ENCODE results near the gene LMLN. TPM values are rescaled to one million over a fixed set of nuclear protein-coding genes. Genes with fewer than 3 reads are reported as not detected.
"Not testable (repeated sequence)": the region's sequence is repeated elsewhere in the genome, so short reads cannot be mapped to it uniquely, and the experiment has no call there.

The LMLN gene
- 10 to 100 TPM in 4 of 5 donors, 1 to 10 TPM in 1; 7.0 to 12.6 (median 10.5) TPM for polyA plus RNA-seq (ENCODE audit: insufficient read depth in 1 of 5, insufficient read length in 5 of 5, low replicate concordance in 1 of 5)
- long read RNA-seq, donor 1, partial matches to known transcripts: 7 of 7 reads
- long read RNA-seq, donor 1, other reads (novel, unspliced or antisense): 0 of 7 reads
- long read RNA-seq, donor 2: 0 reads
- long read RNA-seq, donor 3, full-length matches to known transcripts: 1 of 1 reads
- long read RNA-seq, donor 3, partial matches to known transcripts: 0 of 1 reads
- long read RNA-seq, donor 3, other reads (novel, unspliced or antisense): 0 of 1 reads
- long read RNA-seq, donor 4: 0 reads
- long read RNA-seq, donor 5, full-length matches to known transcripts: 2 of 2 reads
- long read RNA-seq, donor 5, partial matches to known transcripts: 0 of 2 reads
- long read RNA-seq, donor 5, other reads (novel, unspliced or antisense): 0 of 2 reads
- long read RNA-seq, donor 6: 0 reads
- long read RNA-seq, donor 7, partial matches to known transcripts: 0 of 1 reads
- long read RNA-seq, donor 7, other reads (novel, unspliced or antisense): 0 of 1 reads
- long read RNA-seq, donor 8: 0 reads

GRCh38 chr3:197959891-197960693, at the start of gene LMLN:
Gene LMLN (plus strand): TSS chr3:197960217. CDS start chr3:197960246, 29 bp downstream.
- DNase-seq: peak; percentile 95 to 96

GRCh38 chr3:197912741-197913476, 47.1 kb upstream of the LMLN start:
- DNase-seq: no peak

- DNase-seq: no peak
These were observed 46.2 kb upstream of the LMLN start for GRCh38 chr3:197913641-197914380.

GRCh38 chr3:197921429-197922275, 38.4 kb upstream of the LMLN start:
- not testable (repeated sequence) for DNase-seq

GRCh38 chr3:197926418-197926817, 33.6 kb upstream of the LMLN start:
- DNase-seq: no peak

GRCh38 chr3:197927578-197927977, 32.4 kb upstream of the LMLN start:
- DNase-seq: not testable (repeated sequence)

- peak in 1 of 2 donors; percentile 21 for DNase-seq
These were observed 23.1 kb upstream of the LMLN start for GRCh38 chr3:197936819-197937384.

- DNase-seq: no peak
These were observed 19.2 kb upstream of the LMLN start for GRCh38 chr3:197940745-197941384.

- DNase-seq: no peak
These were observed 17.0 kb upstream of the LMLN start for GRCh38 chr3:197942956-197943556.

- no peak for DNase-seq
These were observed 10.7 kb upstream of the LMLN start for GRCh38 chr3:197949191-197949777.

GRCh38 chr3:197949778-197950676, 10.0 kb upstream of the LMLN start, which contains the start of gene RPL35A:
Gene RPL35A (plus strand): TSS chr3:197950190. CDS start chr3:197950968, 778 bp downstream.
- DNase-seq: peak; percentile 96 to 98

GRCh38 chr3:197950677-197951061, 9.3 kb upstream of the LMLN start:
- no peak for DNase-seq

- DNase-seq: no peak
These were observed 8.5 kb upstream of the LMLN start for GRCh38 chr3:197951392-197951990.

GRCh38 chr3:197952440-197952839, 7.6 kb upstream of the LMLN start:
- DNase-seq: no peak

- DNase-seq: no peak
These were observed 6.7 kb upstream of the LMLN start for GRCh38 chr3:197953325-197953724.

- DNase-seq: no peak
These were observed 6.1 kb upstream of the LMLN start for GRCh38 chr3:197953881-197954280.
